Stimulated activated CD8-positive, alpha-beta memory T cell treated with anti-CD3 and anti-CD28 coated beads, Interleukin-4, amount 100 ng/mL, for 48 hours (primary cell): Measurements from ENCODE around the gene MLF2.
A peak's percentile ranks its signal among the peaks of the same experiment; 100 is the strongest.
"Not testable (repeated sequence)": the region's sequence is repeated elsewhere in the genome, so short reads cannot be mapped to it uniquely, and the experiment has no call there.

Experiments
- DNase-seq: peaks from one replicate; pipeline ENCODE4 v3.0.0-alpha.2; 2020

Gene MLF2

GRCh38 chr12:6764011-6764828 is 11.3 kb upstream of the MLF2 start:
- peak; percentile 69 for DNase-seq

- no peak for DNase-seq
Observed at GRCh38 chr12:6763380-6763779, 10.4 kb upstream of the MLF2 start.

- no peak for DNase-seq
Observed at GRCh38 chr12:6759741-6760140, 6.8 kb upstream of the MLF2 start.

- no peak for DNase-seq
Observed at GRCh38 chr12:6758506-6759095, 5.7 kb upstream of the MLF2 start.

- no peak for DNase-seq
Observed at GRCh38 chr12:6757028-6757690, 4.2 kb upstream of the MLF2 start.

GRCh38 chr12:6754411-6754810 is 1.5 kb upstream of the MLF2 start:
- no peak for DNase-seq

GRCh38 chr12:6753772-6754356 is 923 bp upstream of the MLF2 start:
- DNase-seq = no peak

GRCh38 chr12:6752167-6752920 is 597 bp downstream of the MLF2 start:
- DNase-seq = no peak

GRCh38 chr12:6751767-6752166 is 1.2 kb downstream of the MLF2 start:
- no peak for DNase-seq

GRCh38 chr12:6750506-6750905 is 2.4 kb downstream of the MLF2 start:
- DNase-seq = no peak

GRCh38 chr12:6748761-6749160 is 4.2 kb downstream of the MLF2 start:
- no peak for DNase-seq

GRCh38 chr12:6747216-6747615 is 5.7 kb downstream of the MLF2 start:
- no peak for DNase-seq

- no peak for DNase-seq
Observed at GRCh38 chr12:6745741-6746525, 7.0 kb downstream of the MLF2 start.

GRCh38 chr12:6743300-6743699 is 9.6 kb downstream of the MLF2 start:
- peak; percentile 47 for DNase-seq

- no peak for DNase-seq
Observed at GRCh38 chr12:6742834-6743233, 10.1 kb downstream of the MLF2 start.

GRCh38 chr12:6742080-6742479 is 10.9 kb downstream of the MLF2 start:
- not testable (repeated sequence) for DNase-seq

- DNase-seq = no peak
Observed at GRCh38 chr12:6736754-6737153, 16.2 kb downstream of the MLF2 start.

- peak; percentile 52 for DNase-seq
Observed at GRCh38 chr12:6735448-6736191, 17.3 kb downstream of the MLF2 start.

- DNase-seq = no peak
Observed at GRCh38 chr12:6734506-6735387, 18.2 kb downstream of the MLF2 start.

- no peak for DNase-seq
Observed at GRCh38 chr12:6730169-6730568, 22.8 kb downstream of the MLF2 start.
